Measurements from ENCODE around the gene TMEM178B. TPM values are rescaled to one million over a fixed set of nuclear protein-coding genes. Genes with fewer than 3 reads are reported as not detected.
"Not testable (repeated sequence)": the region's sequence is repeated elsewhere in the genome, so short reads cannot be mapped to it uniquely, and the experiment has no call there.

TMEM178B gene
- total RNA-seq, result 0.52 TPM

DNA sequence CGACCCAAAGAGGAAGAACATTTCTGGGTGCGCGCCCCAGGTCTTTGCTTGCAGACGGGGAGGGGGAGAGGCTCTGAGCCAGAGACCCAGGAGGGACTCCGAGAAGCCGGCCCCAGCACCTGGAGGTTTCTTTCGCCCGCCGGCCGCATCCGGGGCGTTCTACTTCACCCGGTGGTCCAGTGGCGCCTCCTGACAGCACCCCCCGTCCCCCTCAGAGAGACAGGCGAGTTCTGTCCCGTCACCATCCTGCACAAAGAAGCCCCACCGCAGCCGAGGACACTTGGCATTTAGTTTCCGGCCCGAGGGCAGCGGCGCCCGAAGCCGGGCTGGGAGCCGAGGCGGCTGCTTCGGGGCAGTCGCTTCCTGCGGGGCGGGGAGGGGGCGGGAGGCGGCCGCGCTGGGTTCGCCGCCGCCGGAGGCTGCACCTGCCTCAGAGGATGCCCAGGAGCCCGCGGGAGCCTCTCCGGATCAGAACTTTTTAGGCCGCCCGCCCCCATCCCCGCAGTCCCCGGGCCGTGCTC is at the start of gene TMEM178B:
Gene TMEM178B (plus strand): TSS at position 424 of the 521 bp plus-strand sequence.
- no peak within 1 kb of the TSS for H3K27ac ChIP-seq (ENCODE audit: low read depth, low read length)

GRCh38 chr7:141024668-141025067 is 49.2 kb upstream of the TMEM178B start:
- peaks cover 0 to 5% (median 3%) of the 10 kb centered on the region in 3 donors for H3K9me3 ChIP-seq (ENCODE audit: control insufficient read depth in 3 of 3, low read length in 3 of 3)
- no peak overlapping the region for H3K4me3 ChIP-seq (ENCODE audit: low read length in 3 of 3)
- H3K9ac ChIP-seq (ENCODE audit: low read depth in 1 of 3, low read length in 3 of 3), result no peak overlapping the region
- H3K4me1 ChIP-seq (ENCODE audit: control insufficient read depth in 3 of 3, insufficient read depth in 3 of 3, low read length in 3 of 3), result no peaks in the 10 kb centered on the region
- no peak overlapping the region for H3K27ac ChIP-seq (ENCODE audit: low read depth, low read length)
- H3K36me3 ChIP-seq (ENCODE audit: control insufficient read depth in 3 of 3, insufficient read depth in 3 of 3, low read length in 3 of 3), result no peaks in the 10 kb centered on the region
- peaks cover 0 to 3% (median 0%) of the 10 kb centered on the region in 3 donors for H3K27me3 ChIP-seq (ENCODE audit: control insufficient read depth in 3 of 3, insufficient read depth in 3 of 3, low read length in 3 of 3)

More for the DNA sequence above, at the start of gene TMEM178B:
- Histone ChIP-seq H3K9ac (ENCODE audit: low read depth in 1 of 3, low read length in 3 of 3) (peak within 1 kb of the TSS; percentile 63 to 81 (median 78)), H3K9me3 (ENCODE audit: control insufficient read depth in 3 of 3, low read length in 3 of 3) (no peaks in the 10 kb centered on the region), H3K4me3 (ENCODE audit: low read length in 3 of 3) (peak within 1 kb of the TSS; percentile 72 to 80 (median 74)), H3K27me3 (ENCODE audit: control insufficient read depth in 3 of 3, insufficient read depth in 3 of 3, low read length in 3 of 3) (peaks cover 0 to 5% (median 0%) of the 10 kb centered on the region in 3 donors), H3K36me3 (ENCODE audit: control insufficient read depth in 3 of 3, insufficient read depth in 3 of 3, low read length in 3 of 3) (no peaks in the 10 kb centered on the region), H3K4me1 (ENCODE audit: control insufficient read depth in 3 of 3, insufficient read depth in 3 of 3, low read length in 3 of 3) (peaks cover 19 to 39% (median 20%) of the 10 kb centered on the region in 3 donors)

DNA sequence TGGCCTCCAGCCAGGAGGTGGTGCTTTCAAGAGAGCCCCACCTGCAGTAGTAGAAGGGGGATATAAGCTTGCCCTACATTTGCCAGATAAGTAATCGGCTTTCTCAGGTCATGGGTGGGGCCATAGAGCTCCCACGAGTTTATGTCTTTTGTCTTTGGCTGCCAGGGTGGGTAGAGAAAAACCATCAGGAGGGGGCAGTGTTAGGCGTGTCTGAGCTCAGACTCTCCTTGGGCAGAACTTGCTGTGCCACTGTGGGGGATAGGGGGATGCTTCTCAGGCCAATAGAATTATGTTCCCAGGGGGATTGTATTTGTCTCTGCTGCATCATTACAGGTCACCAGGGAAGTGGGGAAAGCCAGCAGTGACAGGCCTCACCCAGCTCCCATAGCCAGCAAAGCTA is 46.8 kb upstream of the TMEM178B start:
- Histone ChIP-seq H3K9me3 (ENCODE audit: control insufficient read depth in 3 of 3, low read length in 3 of 3) (peaks cover 0 to 5% (median 3%) of the 10 kb centered on the region in 3 donors), H3K9ac (ENCODE audit: low read depth in 1 of 3, low read length in 3 of 3) (no peak overlapping the region), H3K4me3 (ENCODE audit: low read length in 3 of 3) (no peak overlapping the region), H3K36me3 (ENCODE audit: control insufficient read depth in 3 of 3, insufficient read depth in 3 of 3, low read length in 3 of 3) (no peaks in the 10 kb centered on the region), H3K27ac (ENCODE audit: low read depth, low read length) (no peak overlapping the region), H3K27me3 (ENCODE audit: control insufficient read depth in 3 of 3, insufficient read depth in 3 of 3, low read length in 3 of 3) (peaks cover 0 to 3% (median 0%) of the 10 kb centered on the region in 3 donors), H3K4me1 (ENCODE audit: control insufficient read depth in 3 of 3, insufficient read depth in 3 of 3, low read length in 3 of 3) (no peaks in the 10 kb centered on the region)

- no peaks in the 10 kb centered on the region for H3K4me1 ChIP-seq (ENCODE audit: control insufficient read depth in 3 of 3, insufficient read depth in 3 of 3, low read length in 3 of 3)
- H3K4me3 ChIP-seq (ENCODE audit: low read length in 3 of 3), result no peak overlapping the region
- H3K27ac ChIP-seq (ENCODE audit: low read depth, low read length), result no peak overlapping the region
- H3K36me3 ChIP-seq (ENCODE audit: control insufficient read depth in 3 of 3, insufficient read depth in 3 of 3, low read length in 3 of 3), result no peaks in the 10 kb centered on the region
- H3K9me3 ChIP-seq (ENCODE audit: control insufficient read depth in 3 of 3, low read length in 3 of 3), result peaks cover 0 to 5% (median 3%) of the 10 kb centered on the region in 3 donors
- H3K9ac ChIP-seq (ENCODE audit: low read depth in 1 of 3, low read length in 3 of 3), result no peak overlapping the region
- H3K27me3 ChIP-seq (ENCODE audit: control insufficient read depth in 3 of 3, insufficient read depth in 3 of 3, low read length in 3 of 3), result peaks cover 0 to 3% (median 0%) of the 10 kb centered on the region in 3 donors
These were observed 45.1 kb upstream of the TMEM178B start for GRCh38 chr7:141028767-141029166.

- H3K4me1 ChIP-seq (ENCODE audit: control insufficient read depth in 3 of 3, insufficient read depth in 3 of 3, low read length in 3 of 3); H3K9me3 ChIP-seq (ENCODE audit: control insufficient read depth in 3 of 3, low read length in 3 of 3); H3K27ac ChIP-seq (ENCODE audit: low read depth, low read length); H3K36me3 ChIP-seq (ENCODE audit: control insufficient read depth in 3 of 3, insufficient read depth in 3 of 3, low read length in 3 of 3); H3K27me3 ChIP-seq (ENCODE audit: control insufficient read depth in 3 of 3, insufficient read depth in 3 of 3, low read length in 3 of 3); H3K9ac ChIP-seq (ENCODE audit: low read depth in 1 of 3, low read length in 3 of 3); H3K4me3 ChIP-seq (ENCODE audit: low read length in 3 of 3): not testable (repeated sequence)
These were observed 41.1 kb upstream of the TMEM178B start for GRCh38 chr7:141032539-141033323.

- not testable (repeated sequence) for H3K4me1 ChIP-seq (ENCODE audit: control insufficient read depth in 3 of 3, insufficient read depth in 3 of 3, low read length in 3 of 3); H3K27me3 ChIP-seq (ENCODE audit: control insufficient read depth in 3 of 3, insufficient read depth in 3 of 3, low read length in 3 of 3); H3K4me3 ChIP-seq (ENCODE audit: low read length in 3 of 3); H3K9ac ChIP-seq (ENCODE audit: low read depth in 1 of 3, low read length in 3 of 3); H3K36me3 ChIP-seq (ENCODE audit: control insufficient read depth in 3 of 3, insufficient read depth in 3 of 3, low read length in 3 of 3); H3K27ac ChIP-seq (ENCODE audit: low read depth, low read length); H3K9me3 ChIP-seq (ENCODE audit: control insufficient read depth in 3 of 3, low read length in 3 of 3)
These were observed 35.8 kb upstream of the TMEM178B start for GRCh38 chr7:141038100-141038499.

DNA sequence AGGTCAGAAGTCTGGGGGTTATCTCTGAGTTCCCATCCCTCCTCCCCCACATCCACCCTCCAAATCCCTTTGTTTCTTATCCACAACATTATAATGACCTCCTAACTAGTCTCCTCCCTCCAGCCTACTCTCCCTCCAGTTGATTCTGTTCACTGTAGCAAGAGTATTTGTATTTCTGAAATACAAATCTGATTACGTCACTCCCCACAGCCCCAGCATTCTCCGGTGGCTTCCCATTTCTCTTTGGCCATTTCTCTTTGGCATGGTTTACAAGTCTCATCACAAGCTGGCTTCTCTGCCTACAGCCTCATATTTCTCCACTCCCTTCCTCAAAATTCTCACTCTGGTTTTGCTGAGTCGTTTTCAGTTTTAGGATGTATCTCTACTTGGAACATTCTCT is 34.5 kb upstream of the TMEM178B start:
- Histone ChIP-seq H3K36me3 (ENCODE audit: control insufficient read depth in 3 of 3, insufficient read depth in 3 of 3, low read length in 3 of 3) (no peaks in the 10 kb centered on the region), H3K4me1 (ENCODE audit: control insufficient read depth in 3 of 3, insufficient read depth in 3 of 3, low read length in 3 of 3) (peaks cover 0 to 4% (median 0%) of the 10 kb centered on the region in 3 donors), H3K27ac (ENCODE audit: low read depth, low read length) (no peak overlapping the region), H3K9me3 (ENCODE audit: control insufficient read depth in 3 of 3, low read length in 3 of 3) (no peaks in the 10 kb centered on the region), H3K9ac (ENCODE audit: low read depth in 1 of 3, low read length in 3 of 3) (no peak overlapping the region), H3K4me3 (ENCODE audit: low read length in 3 of 3) (no peak overlapping the region), H3K27me3 (ENCODE audit: control insufficient read depth in 3 of 3, insufficient read depth in 3 of 3, low read length in 3 of 3) (no peaks in the 10 kb centered on the region)

DNA sequence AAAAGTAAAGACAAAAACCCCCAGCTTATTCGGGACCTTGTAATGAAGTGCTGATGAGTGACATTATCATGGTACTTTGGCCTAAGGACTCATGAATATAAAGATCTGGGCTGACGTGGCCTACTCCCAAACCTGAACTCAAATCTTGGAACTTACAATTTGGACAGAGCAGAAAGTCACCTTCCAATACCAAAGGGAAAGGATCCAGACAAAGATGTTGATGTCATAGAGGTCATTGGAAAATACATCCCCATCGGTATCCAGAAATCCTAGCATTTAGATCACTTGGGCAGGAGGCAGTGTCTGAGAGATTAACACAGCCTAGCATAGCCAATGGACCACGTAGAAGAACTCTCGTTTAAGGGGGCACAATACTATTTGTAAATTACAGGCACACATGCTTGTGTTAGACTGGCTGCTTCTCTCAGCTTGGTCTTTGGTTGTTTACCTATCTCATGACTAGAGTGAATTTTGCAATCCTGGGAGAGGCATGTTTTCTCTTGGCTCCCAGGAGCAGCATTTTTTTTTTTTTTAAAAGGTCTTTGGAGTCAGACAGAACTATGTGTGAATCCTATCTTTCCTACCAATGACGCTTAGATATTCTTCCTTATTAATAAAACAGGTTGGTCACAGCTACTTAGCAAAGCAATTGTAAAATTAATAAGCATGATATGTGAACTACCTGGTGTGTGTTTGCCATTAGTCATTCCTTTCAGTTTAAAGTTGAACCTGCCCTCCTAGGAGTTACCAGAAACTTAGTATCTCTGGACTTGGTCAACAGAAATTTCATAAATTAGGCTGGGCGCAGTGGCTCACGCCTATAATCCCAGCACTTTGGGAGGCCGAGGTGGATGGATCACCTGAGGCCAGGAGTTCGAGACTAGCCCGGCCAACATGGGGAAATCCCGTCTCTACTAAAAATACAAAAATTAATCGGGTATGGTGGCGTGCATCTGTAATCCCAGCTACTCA is 31.4 kb upstream of the TMEM178B start:
- Histone ChIP-seq H3K27me3 (ENCODE audit: control insufficient read depth in 3 of 3, insufficient read depth in 3 of 3, low read length in 3 of 3) (no peaks in the 10 kb centered on the region), H3K4me3 (ENCODE audit: low read length in 3 of 3) (no peak overlapping the region), H3K36me3 (ENCODE audit: control insufficient read depth in 3 of 3, insufficient read depth in 3 of 3, low read length in 3 of 3) (no peaks in the 10 kb centered on the region), H3K4me1 (ENCODE audit: control insufficient read depth in 3 of 3, insufficient read depth in 3 of 3, low read length in 3 of 3) (peaks cover 0 to 4% (median 0%) of the 10 kb centered on the region in 3 donors), H3K9ac (ENCODE audit: low read depth in 1 of 3, low read length in 3 of 3) (no peak overlapping the region), H3K27ac (ENCODE audit: low read depth, low read length) (no peak overlapping the region), H3K9me3 (ENCODE audit: control insufficient read depth in 3 of 3, low read length in 3 of 3) (no peaks in the 10 kb centered on the region)

DNA sequence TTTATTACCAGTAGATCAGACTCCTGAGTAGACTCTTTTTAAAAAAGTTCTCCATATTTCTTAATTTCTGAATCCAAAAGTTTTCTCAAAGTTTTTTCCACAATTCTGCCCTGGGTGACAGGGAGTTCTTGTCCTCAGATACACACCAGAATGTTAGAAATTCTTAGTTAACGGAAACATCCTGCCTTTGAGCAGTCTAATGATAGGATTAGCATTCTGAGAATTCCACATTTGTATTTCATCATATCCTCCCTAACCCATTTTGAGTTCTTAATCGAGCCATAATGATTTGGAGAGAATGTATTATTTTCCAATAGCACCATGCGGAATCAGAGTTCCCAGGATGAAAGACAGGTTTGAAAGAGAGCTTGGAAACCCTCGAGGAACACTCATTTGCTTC is 30.2 kb upstream of the TMEM178B start:
- Histone ChIP-seq H3K36me3 (ENCODE audit: control insufficient read depth in 3 of 3, insufficient read depth in 3 of 3, low read length in 3 of 3) (no peaks in the 10 kb centered on the region), H3K27ac (ENCODE audit: low read depth, low read length) (no peak overlapping the region), H3K27me3 (ENCODE audit: control insufficient read depth in 3 of 3, insufficient read depth in 3 of 3, low read length in 3 of 3) (no peaks in the 10 kb centered on the region), H3K9me3 (ENCODE audit: control insufficient read depth in 3 of 3, low read length in 3 of 3) (no peaks in the 10 kb centered on the region), H3K4me1 (ENCODE audit: control insufficient read depth in 3 of 3, insufficient read depth in 3 of 3, low read length in 3 of 3) (peaks cover 0 to 4% (median 0%) of the 10 kb centered on the region in 3 donors), H3K4me3 (ENCODE audit: low read length in 3 of 3) (no peak overlapping the region), H3K9ac (ENCODE audit: low read depth in 1 of 3, low read length in 3 of 3) (no peak overlapping the region)
